GDM1 (cell line): ENCODE results near the gene CD79B.
A peak's percentile ranks its signal among the peaks of the same experiment; 100 is the strongest.
"Not testable (repeated sequence)": the region's sequence is repeated elsewhere in the genome, so short reads cannot be mapped to it uniquely, and the experiment has no call there.

ENCODE experiments used
- DNase-seq: peaks from one replicate; lab custom pipeline; 2025; lab: John Stamatoyannopoulos, UW

The CD79B gene

GRCh38 chr17:63933598-63933997, 1.5 kb upstream of the CD79B start:
- DNase-seq = no peak

DNA sequence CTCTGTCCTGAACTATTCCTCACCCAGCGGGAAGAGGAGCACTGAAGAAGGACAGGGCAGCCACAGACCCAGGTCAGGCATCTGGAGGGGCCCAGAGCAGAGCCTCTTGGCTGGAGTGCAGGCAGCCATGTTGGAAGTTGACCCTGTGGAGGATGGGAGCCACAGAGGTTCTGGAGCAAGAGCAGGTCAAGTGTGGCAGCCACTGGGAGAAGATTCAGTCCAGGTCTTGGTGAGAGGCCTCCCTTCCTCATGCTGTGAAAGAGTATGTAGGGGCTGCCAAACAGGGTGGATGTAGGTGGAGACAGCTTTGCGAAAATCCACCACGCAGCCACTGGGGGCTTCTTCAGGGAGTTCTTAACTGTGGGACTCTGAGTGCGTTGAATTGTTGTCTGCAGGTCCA, 590 bp upstream of the CD79B start:
- DNase-seq = no peak

- DNase-seq = peak; percentile 28
Observed at GRCh38 chr17:63930951-63931575, 1.1 kb downstream of the CD79B start.

DNA sequence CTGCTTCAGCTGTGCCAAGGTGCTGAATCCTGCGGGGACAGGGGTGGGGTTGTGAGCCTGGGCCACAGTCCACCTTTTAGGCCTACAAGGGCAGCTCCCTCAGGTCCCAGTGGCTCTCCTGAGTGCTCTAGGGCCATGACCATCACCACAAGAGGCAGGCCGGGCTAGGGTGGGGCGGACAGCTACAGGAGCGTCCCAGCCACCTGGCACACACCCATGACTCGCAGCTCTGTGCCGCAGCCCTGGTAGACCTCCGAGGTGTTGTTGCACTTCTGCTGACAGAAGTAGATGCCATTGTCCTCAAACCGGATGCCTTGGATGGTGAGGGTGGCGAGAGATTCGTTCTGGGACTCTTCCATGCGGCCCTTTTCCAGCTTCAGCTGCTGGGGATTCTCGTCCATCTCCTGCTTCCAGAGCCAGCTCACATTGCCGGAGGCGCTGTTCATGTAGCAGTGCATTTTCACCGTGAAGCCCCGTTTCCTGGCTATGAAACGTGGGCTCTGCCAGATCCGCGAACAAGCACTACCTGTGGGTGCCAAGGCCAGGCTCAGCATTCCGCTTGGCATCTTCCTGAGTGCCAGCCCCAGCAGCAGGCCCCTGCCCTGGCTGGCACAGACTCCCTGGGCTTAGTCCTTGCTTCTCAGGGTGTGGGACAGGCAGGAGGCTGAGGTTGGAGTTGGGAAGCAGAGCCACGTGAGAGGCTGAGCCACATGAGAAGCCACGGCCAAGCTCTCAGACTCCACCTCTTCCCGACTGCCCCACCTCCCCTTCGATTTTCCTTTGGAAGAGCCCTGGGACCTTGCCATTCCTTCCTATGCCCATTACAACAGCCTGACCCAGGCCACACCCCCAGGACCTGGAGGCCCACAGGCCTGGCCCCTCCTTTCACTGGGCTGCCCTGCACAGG, 2.0 kb downstream of the CD79B start:
- DNase-seq = no peak

DNA sequence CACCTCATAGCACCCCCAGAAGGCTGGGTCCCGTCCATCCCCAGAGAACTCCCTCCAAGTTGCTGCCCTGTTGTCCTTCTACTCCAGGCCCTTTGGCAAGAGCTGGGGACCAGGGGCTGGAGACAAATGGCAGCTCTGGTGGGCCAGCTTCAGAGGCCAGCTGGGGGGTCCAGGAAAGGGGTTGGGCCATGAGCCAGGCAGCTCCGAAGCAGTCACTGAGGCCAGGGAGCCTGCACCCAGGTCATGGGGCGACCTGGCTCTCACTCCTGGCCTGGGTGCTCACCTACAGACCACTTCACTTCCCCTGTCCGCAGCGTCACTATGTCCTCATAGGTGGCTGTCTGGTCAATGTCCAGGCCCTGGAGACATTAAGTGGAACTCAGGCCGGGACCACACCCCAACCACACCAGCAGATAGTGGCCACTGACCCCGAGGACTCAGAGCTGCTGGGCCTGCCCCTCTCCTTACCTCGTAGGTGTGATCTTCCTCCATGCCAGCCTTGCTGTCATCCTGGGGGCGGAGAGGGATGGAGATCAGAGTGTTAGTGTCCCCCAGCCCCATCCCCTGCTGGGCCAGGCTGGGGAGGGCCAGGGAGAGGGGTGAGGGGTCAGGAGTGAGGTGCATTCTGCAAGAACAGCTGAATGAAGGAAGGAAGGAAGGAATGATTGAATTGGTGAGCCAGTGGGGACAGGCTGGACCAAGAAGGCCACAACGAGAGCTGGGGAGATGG, 3.0 kb downstream of the CD79B start:
- DNase-seq = no peak

DNA sequence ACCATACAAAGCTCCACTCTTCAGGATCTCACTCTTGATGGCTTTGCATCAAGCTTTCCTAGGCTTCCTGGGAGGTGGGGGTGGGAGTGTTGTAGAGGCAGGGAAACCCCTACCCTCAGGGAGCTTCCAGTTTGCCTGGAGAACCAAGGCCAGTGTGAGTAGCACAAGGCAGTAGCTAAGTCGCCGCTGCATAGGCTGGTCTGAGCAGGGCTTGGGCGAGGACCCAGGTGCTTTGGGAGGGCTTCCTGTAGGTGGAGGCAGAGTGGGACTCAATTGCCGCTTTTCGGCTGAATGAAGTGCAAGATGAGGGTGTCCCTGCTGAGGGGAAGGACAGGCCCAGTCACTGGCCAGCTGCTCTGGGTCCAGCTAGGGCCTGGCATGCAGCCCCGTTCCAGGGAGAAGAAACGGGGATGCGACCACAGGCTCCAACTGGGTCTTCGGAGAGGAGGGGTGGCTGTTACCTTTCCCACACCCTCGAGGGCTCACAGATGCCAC, 3.9 kb downstream of the CD79B start:
- DNase-seq = no peak

- no peak for DNase-seq
Observed at GRCh38 chr17:63927464-63928171, 4.5 kb downstream of the CD79B start.

GRCh38 chr17:63926164-63926563, 6.0 kb downstream of the CD79B start:
- DNase-seq = no peak

DNA sequence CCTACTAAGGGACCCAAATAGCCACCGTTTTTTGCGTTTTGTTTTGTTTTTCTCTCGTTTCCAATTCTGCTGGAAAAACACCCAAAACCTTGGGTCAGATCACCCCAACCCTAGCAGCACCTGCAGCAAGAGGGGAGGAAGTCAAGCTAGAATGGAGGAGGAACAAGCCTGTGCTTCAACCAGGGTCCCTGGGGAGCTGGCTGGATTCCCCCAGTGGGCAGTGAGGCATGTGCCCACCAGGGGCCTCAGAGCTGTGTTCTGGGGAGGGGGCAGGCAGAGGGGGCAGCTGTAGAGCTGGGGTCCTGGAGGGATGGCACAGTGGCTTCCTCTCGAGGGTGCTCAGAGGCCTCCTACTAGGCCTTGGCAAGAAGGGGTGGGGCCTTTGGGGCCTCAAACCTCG, 6.5 kb downstream of the CD79B start:
- DNase-seq = no peak

DNA sequence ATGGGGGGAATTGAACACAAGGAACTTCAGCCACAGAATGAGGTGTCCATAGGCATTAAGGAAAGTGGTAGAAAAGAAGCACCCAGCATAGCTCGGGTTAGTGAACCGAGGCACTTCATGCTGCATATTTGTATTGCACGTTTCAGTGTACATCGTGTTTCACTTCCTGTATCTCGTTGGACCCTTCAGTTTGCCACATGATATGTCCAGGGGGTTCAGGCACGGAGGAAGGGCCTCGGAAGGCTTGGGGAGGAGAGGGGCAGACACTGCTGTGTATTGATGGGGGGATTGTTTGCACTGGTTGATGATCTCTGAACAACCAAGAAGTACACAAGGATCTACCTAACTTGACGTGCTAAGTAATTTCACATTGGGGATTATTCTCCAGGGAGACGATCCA, 9.7 kb downstream of the CD79B start:
- not testable (repeated sequence) for DNase-seq

- not testable (repeated sequence) for DNase-seq
Observed at GRCh38 chr17:63920779-63921178, 11.4 kb downstream of the CD79B start.

GRCh38 chr17:63920050-63920449, 12.1 kb downstream of the CD79B start:
- not testable (repeated sequence) for DNase-seq

DNA sequence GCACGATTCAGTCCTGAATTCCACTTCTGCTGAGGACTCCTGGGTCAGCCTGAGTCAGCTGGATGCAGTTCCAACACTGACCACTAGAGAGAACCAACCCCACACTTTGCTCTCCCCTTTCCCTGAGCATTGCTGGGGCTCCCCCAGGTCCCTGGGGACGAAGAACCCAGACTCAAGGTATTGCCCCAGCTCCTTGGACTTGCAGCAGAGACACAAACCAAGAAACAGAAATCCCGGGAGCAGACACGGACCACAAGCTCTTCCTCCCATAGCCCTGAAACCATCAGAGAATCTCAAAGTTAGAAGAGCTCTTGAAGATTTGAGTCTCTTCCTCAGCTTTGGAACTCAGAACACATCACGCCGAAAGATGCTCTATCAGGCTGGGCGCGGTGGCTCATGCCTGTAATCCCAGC, 12.8 kb downstream of the CD79B start:
- peak; percentile 47 for DNase-seq

DNA sequence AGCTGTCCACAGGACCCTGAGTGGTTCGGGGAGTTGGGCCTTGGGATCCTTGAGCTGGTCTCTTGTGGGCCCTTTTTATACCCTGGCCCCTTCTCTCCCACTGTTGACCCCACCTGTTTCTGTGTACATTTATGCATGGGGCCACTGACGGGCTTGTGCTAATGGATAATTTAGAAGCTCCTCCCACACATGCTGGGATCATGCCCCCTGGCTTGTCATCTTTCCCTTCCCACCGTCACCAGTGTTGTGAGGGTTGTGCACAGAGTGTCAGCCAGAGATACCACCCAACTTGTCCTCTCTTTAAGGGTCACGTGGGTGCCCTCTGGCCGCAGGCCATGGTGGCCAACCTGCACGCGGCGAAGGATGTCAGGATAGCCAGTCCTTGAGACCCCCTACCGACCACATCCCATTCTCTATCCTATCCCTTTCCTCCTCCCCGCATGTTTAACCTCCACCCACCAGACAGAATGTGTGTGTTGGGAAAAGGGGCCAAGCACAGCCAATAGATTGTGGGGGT, 13.3 kb downstream of the CD79B start, which contains the start of gene GH1:
Gene GH1, minus strand, starts transcription at position 51 of the 517 bp plus-strand sequence. CDS start 63 bp downstream, outside the sequence.
- not testable (repeated sequence) for DNase-seq

DNA sequence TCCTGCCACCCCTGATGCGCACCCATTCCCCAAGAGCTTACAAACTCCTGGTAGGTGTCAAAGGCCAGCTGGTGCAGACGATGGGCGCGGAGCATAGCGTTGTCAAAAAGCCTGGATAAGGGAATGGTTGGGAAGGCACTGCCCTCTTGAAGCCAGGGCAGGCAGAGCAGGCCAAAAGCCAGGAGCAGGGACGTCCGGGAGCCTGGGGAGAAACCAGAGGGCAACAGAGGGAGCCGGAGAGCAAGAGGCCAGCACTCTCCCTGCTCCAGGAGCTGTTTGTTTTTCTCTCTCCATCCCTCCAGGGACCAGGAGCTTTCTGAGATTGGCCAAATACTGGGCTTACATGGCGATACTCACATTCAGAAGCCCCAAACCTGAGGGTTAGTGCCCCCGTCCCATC, 13.8 kb downstream of the CD79B start:
- DNase-seq = no peak

DNA sequence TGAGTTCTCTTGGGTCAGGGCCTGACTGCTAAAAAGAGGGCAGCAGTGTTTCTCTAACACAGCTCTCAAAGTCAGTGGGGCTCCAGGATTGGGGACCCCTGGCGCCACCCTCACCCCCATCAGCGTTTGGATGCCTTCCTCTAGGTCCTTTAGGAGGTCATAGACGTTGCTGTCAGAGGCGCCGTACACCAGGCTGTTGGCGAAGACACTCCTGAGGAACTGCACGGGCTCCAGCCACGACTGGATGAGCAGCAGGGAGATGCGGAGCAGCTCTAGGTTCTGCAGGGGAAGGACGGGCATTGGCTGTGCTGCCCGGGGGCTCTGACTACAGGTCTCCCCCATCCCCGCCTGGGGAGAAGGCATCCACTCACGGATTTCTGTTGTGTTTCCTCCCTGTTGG, 14.5 kb downstream of the CD79B start:
- no peak for DNase-seq

DNA sequence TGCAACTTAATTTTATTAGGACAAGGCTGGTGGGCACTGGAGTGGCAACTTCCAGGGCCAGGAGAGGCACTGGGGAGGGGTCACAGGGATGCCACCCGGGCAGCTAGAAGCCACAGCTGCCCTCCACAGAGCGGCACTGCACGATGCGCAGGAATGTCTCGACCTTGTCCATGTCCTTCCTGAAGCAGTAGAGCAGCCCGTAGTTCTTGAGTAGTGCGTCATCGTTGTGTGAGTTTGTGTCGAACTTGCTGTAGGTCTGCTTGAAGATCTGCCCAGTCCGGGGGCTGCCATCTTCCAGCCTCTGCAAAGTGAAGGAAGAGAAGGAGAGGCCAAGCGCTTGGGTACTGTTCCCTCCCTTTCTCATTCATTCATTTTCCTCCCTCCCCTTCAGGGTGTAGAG, 14.9 kb downstream of the CD79B start:
- not testable (repeated sequence) for DNase-seq

- no peak for DNase-seq
Observed at GRCh38 chr17:63916566-63917185, 15.5 kb downstream of the CD79B start.

DNA sequence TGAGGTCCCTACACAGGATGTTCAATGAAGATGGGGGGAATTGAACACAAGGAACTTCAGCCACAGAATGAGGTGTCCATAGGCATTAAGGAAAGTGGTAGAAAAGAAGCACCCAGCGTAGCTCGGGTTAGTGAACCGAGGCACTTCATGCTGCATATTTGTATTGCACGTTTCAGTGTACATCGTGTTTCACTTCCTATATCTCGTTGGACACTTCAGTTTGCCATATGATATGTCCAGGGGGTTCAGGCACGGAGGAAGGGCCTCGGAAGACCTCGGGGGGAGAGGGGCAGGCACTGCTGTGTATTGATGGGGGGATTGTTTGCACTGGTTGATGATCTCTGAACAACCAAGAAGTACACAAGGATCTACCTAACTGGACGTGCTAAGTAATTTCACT, 16.4 kb downstream of the CD79B start:
- not testable (repeated sequence) for DNase-seq

DNA sequence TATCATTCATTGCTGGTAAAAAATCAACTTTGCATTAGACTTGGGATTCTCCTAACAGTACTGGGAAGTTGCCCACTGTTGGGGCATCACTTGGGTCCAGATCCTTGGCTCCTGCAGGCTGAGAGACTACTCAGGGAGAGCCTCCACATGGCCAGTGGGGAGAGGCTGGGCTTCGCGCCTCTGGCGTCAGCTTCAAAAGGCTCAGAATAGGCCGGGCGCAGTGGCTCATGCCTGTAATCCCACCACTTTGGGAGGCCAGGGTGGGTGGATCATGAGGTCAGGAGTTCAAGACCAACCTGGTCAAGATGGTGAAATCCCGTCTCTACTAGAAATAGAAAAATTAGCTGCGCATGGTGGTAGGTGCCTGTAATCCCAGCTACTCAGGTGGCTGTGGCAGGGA, 17.7 kb downstream of the CD79B start:
- no peak for DNase-seq

DNA sequence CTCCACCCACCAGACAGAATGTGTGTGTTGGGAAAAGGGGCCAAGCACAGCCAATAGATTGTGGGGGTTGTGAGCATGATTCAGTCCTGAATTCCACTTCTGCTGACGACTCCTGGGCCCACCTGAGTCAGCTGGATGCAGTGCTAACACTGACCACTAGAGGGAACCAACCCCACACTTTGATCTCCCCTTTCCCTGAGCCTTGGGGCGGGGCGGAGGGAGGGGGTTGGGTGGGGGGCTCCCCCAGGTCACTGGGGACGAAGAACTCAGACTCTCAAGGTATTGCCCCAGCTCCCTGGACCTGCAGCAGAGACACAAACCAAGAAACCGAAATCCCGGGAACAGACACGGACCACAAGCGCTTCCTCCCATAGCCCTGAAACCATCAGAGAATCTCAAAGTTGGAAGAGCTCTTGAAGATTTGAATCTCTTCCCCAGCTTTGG, 20.5 kb downstream of the CD79B start:
- no peak for DNase-seq
